Lower leg skin (tissue), 3 donors: ENCODE measurements around the gene ESPN.

Source experiments
- CTCF ChIP-seq, 3 donors: fragments of 450-650 bp; IDR thresholded peaks; one replicate each; pipeline ENCODE4 v1.5.1; 2016; ENCODE audit warnings: antibody characterized with exemption in 3 of 3, mild to moderate bottlenecking in 3 of 3, moderate library complexity in 2 of 3
- POLR2A ChIP-seq, 2 donors: fragments of 450-650 bp; IDR thresholded peaks; one replicate each; pipeline ENCODE4 v1.6.1; 2016 to 2017; ENCODE audit warnings: antibody characterized with exemption in 2 of 2, mild to moderate bottlenecking in 1 of 2, moderate library complexity in 1 of 2

- no peak for TF ChIP-seq POLR2A (IDR thresholded peaks at IDR 0.05)
- TF ChIP-seq CTCF (IDR thresholded peaks at IDR 0.05), result no peak
These were observed 40.4 kb upstream of the ESPN start for GRCh38 chr1:6384135-6384534.
